Upper lobe of right lung (tissue), 1 donor: ENCODE measurements around the gene AQP12B. TPM values are rescaled to one million over a fixed set of nuclear protein-coding genes. Genes with fewer than 3 reads are reported as not detected.

Experiments used
- ATAC-seq: fragments of 200-7000 bp; cut with Tn5 transposase; one replicate; pipeline ENCODE4 v1.9.1; 2020; ENCODE audit warnings: mild to moderate bottlenecking, moderate library complexity
- DNase-seq: peaks from one replicate; pipeline ENCODE4 v3.0.0-alpha.2; 2020
- H3K27ac ChIP-seq: fragments of 200-600 bp; one replicate; pipeline ENCODE4 v1.8.0; 2022
- H3K27me3 ChIP-seq: fragments of 200-600 bp; one replicate; pipeline ENCODE4 v1.8.0; 2022; ENCODE audit warnings: mild to moderate bottlenecking
- H3K36me3 ChIP-seq: fragments of 200-600 bp; one replicate; pipeline ENCODE4 v1.8.0; 2022
- H3K4me1 ChIP-seq: fragments of 200-600 bp; one replicate; pipeline ENCODE4 v1.8.0; 2022
- H3K4me3 ChIP-seq: fragments of 200-600 bp; one replicate; pipeline ENCODE4 v1.8.0; 2022; ENCODE audit warnings: mild to moderate bottlenecking
- H3K9me3 ChIP-seq: fragments of 200-600 bp; one replicate; pipeline ENCODE4 v1.8.0; 2022
- intact Hi-C: fragments of 100-400 bp; cut with DNase I; formaldehyde crosslinking; loops from one replicate; pipeline ENCODE4 v1.11.0; 2022
- total RNA-seq: library from RNA; stranded (reverse); fragmentation: NEBNext Ultra II Directional; extraction: Animal tissue kit (Norgen Biotek cat#: 25700); gene quantifications from one replicate; pipeline ENCODE4 v1.2.1, GENCODE V29; 2021
- TF ChIP-seq, protein P1 (sequence below): fragments of 200-600 bp; IDR thresholded peaks from one replicate; pipeline ENCODE4 v1.8.0; 2022; ENCODE audit warnings: antibody characterized with exemption
- donor health status: DM: no; HTN: yes; CAD: no; lungs with severe emphysema.

Gene AQP12B
- total RNA-seq, 1 donor from 2014 or later, result not detected

DNA sequence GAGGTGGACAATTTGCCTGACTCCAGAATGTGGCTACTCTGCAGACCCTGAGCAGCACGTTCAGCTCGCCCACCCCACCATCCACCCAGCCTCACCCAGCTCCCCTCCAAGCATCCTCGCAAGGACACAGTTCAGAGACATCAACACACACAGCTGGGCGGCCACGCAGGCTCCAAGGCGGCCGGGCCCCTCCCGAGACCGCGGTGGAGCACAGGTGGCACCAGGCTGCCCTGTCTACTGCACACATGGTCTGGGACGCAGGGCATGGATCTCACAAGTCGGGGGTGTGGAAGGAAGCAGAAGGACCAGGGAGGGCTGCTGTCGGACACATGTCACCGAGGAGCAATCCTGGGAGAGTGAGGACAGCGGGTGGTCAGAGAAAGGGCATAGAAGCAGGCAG, 45.2 kb upstream of the AQP12B start:
- intact Hi-C loops, result no loop called here
- no peak overlapping the region for H3K4me3 ChIP-seq
- H3K4me1 ChIP-seq, result peaks cover 9% of the 10 kb centered on the region
- no peaks in the 10 kb centered on the region for H3K36me3 ChIP-seq
- TF ChIP-seq, protein P1, sequence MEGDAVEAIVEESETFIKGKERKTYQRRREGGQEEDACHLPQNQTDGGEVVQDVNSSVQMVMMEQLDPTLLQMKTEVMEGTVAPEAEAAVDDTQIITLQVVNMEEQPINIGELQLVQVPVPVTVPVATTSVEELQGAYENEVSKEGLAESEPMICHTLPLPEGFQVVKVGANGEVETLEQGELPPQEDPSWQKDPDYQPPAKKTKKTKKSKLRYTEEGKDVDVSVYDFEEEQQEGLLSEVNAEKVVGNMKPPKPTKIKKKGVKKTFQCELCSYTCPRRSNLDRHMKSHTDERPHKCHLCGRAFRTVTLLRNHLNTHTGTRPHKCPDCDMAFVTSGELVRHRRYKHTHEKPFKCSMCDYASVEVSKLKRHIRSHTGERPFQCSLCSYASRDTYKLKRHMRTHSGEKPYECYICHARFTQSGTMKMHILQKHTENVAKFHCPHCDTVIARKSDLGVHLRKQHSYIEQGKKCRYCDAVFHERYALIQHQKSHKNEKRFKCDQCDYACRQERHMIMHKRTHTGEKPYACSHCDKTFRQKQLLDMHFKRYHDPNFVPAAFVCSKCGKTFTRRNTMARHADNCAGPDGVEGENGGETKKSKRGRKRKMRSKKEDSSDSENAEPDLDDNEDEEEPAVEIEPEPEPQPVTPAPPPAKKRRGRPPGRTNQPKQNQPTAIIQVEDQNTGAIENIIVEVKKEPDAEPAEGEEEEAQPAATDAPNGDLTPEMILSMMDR, result no peak
- no peak for ATAC-seq
- no peaks in the 10 kb centered on the region for H3K9me3 ChIP-seq
- DNase-seq, result no peak
- H3K27ac ChIP-seq, result no peak overlapping the region
- no peaks in the 10 kb centered on the region for H3K27me3 ChIP-seq

DNA sequence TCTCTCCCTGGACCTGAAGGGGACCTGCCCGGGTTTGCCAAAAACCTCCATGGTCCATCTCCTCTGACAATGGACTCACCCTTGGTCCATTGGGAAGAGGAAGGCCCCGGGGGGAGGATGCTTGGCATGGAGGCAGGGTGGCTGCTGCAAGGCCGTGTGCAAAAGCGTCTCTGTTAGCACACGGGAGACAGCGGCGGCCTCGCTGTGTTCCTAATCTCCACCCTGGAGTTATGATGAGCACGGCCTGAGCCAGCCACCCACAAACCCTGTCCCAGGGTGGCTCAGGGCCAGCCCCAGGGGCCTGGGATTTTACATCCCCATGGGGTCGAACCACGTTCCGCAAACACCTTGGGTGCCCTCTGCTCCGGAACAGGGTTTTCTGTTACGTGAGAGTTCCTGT, 44.8 kb upstream of the AQP12B start:
- TF ChIP-seq, protein P1, result no peak
- H3K9me3 ChIP-seq, result no peaks in the 10 kb centered on the region
- H3K27me3 ChIP-seq, result no peaks in the 10 kb centered on the region
- no peak overlapping the region for H3K27ac ChIP-seq
- intact Hi-C loops, result no loop called here
- no peak overlapping the region for H3K4me3 ChIP-seq
- H3K4me1 ChIP-seq, result peaks cover 9% of the 10 kb centered on the region
- ATAC-seq (no peak), DNase-seq (no peak)
- H3K36me3 ChIP-seq, result no peaks in the 10 kb centered on the region

DNA sequence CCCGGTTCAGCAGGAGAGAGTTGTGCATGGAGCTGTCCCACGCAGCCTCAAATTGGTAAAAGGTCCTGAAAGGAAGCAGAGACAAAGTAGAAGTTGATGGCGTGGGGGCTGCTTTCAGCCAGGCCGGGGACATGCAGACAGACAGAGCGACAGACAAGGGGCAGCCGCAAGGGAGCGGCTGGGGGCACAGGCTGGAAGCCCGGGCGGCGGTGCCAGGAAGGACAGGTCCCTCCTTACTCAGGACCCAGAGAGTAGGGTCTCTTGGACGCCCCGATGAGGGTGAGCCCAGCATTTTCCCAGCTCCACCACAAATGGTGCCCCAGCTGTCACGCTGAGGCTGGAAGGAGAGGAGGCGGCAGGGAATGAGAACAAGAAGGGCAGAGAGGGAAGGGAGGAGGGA, 44.2 kb upstream of the AQP12B start:
- DNase-seq (no peak), ATAC-seq (no peak)
- intact Hi-C loops, result no loop called here

DNA sequence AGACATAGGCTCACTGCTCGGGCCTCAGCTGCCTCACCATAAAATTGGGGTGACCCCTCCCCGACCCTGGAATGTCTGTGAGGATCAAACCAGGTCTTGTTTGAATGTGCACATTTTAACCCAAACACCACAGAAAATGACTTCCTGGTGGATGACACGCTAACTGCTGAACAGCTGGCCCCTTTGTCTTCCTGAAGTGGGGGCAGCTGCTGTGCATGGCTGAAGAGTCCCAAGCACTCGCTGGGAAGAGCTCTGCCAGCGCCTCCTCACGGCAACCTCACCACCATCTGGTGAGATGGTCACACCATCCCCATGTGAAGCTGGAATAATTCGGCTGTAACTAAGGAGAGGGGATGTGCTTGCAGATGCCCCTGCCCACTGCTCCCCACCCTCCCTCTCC, 43.0 kb upstream of the AQP12B start:
- intact Hi-C loops, result no loop called here
- H3K4me1 ChIP-seq, result peaks cover under 1% of the 10 kb centered on the region
- no peak overlapping the region for H3K4me3 ChIP-seq
- H3K9me3 ChIP-seq, result no peaks in the 10 kb centered on the region
- no peaks in the 10 kb centered on the region for H3K36me3 ChIP-seq
- H3K27ac ChIP-seq, result no peak overlapping the region
- no peak for DNase-seq
- no peak for ATAC-seq
- TF ChIP-seq, protein P1, result no peak
- no peaks in the 10 kb centered on the region for H3K27me3 ChIP-seq

More for the DNA sequence above, 44.2 kb upstream of the AQP12B start:
- Histone ChIP-seq H3K4me1 (peaks cover 9% of the 10 kb centered on the region), H3K27me3 (no peaks in the 10 kb centered on the region), H3K9me3 (no peaks in the 10 kb centered on the region), H3K4me3 (no peak overlapping the region), H3K36me3 (no peaks in the 10 kb centered on the region), H3K27ac (no peak overlapping the region)
- TF ChIP-seq, protein P1, result no peak

DNA sequence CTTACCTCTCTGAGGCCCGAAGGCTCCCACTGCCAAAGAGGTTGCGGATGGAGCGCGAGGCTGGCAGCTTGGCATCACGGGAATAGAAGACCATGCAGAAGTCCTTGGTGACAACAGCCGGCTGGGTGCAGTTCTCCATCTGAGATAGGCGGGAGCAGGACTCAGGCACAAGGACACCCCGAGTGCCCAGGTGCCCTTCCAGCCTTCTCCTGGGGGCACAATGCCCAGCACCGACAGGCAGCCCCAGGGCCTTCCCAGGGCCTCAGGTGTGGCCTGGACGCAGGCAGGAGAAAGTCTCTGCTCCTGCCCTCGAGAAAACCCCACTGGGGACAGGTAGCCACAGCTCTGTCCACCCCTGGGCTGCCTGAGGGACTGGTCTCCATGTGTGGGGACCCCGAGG, 42.6 kb upstream of the AQP12B start:
- H3K36me3 ChIP-seq, result no peaks in the 10 kb centered on the region
- H3K4me3 ChIP-seq, result no peak overlapping the region
- ATAC-seq (no peak), DNase-seq (no peak)
- intact Hi-C loops, result no loop called here
- H3K27ac ChIP-seq, result no peak overlapping the region
- H3K9me3 ChIP-seq, result no peaks in the 10 kb centered on the region
- H3K27me3 ChIP-seq, result no peaks in the 10 kb centered on the region
- H3K4me1 ChIP-seq, result no peaks in the 10 kb centered on the region
- TF ChIP-seq, protein P1, result no peak

DNA sequence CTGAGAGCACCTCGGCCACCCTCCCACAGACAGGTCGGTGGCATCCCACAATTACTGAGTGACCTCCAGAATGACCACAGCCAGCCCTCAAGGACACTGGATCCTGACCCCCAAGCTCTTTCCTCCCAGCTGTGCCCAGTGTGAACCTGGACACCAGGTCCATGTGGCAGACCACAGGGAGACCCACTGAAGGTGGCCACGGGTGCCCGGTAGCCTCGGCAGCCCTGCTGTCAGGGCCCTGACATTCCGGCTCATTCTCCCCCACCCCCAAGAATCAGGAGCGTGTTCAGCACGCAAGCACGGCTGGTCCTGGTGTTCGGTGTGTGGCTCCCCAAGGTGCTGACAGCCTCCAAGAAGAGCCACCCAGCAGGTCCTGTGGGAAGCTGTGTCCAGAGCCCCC, 41.7 kb upstream of the AQP12B start:
- TF ChIP-seq, protein P1, result no peak
- H3K27me3 ChIP-seq, result no peaks in the 10 kb centered on the region
- H3K9me3 ChIP-seq, result no peaks in the 10 kb centered on the region
- H3K36me3 ChIP-seq, result no peaks in the 10 kb centered on the region
- intact Hi-C loops, result no loop called here
- H3K4me3 ChIP-seq, result no peak overlapping the region
- DNase-seq, result no peak
- H3K27ac ChIP-seq, result no peak overlapping the region
- no peaks in the 10 kb centered on the region for H3K4me1 ChIP-seq
- ATAC-seq, result no peak
